Measurements from ENCODE around the gene SLC5A2.
"Not testable (repeated sequence)": the region's sequence is repeated elsewhere in the genome, so short reads cannot be mapped to it uniquely, and the experiment has no call there.

The SLC5A2 gene

DNA sequence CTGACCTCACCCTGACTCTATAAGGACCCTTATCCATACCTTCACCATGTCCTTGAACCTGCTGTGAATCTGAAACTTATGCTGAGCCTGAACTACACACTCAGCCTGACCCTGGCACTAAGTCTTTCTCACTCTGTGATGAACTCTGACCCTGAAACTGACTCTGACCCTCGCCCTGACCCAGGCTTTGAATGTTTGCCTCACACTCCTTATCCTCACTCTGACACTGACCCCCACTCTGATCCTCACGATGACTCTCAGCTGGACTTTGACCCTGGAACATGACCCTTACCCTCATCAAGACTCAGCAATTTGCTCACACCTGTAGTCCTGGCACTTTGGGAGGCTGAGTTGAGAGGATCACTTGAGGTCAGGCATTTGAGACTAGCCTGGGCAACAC, 49.2 kb downstream of the SLC5A2 start:
- no peak overlapping the region for H3K4me3 ChIP-seq (ENCODE audit: low read depth, low read length)
- TF ChIP-seq, protein P1, sequence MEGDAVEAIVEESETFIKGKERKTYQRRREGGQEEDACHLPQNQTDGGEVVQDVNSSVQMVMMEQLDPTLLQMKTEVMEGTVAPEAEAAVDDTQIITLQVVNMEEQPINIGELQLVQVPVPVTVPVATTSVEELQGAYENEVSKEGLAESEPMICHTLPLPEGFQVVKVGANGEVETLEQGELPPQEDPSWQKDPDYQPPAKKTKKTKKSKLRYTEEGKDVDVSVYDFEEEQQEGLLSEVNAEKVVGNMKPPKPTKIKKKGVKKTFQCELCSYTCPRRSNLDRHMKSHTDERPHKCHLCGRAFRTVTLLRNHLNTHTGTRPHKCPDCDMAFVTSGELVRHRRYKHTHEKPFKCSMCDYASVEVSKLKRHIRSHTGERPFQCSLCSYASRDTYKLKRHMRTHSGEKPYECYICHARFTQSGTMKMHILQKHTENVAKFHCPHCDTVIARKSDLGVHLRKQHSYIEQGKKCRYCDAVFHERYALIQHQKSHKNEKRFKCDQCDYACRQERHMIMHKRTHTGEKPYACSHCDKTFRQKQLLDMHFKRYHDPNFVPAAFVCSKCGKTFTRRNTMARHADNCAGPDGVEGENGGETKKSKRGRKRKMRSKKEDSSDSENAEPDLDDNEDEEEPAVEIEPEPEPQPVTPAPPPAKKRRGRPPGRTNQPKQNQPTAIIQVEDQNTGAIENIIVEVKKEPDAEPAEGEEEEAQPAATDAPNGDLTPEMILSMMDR (conservative IDR thresholded peaks at IDR 0.05; ENCODE audit: low read depth, low read length): no peak
- no peak for DNase-seq (ENCODE audit: low read depth)

DNA sequence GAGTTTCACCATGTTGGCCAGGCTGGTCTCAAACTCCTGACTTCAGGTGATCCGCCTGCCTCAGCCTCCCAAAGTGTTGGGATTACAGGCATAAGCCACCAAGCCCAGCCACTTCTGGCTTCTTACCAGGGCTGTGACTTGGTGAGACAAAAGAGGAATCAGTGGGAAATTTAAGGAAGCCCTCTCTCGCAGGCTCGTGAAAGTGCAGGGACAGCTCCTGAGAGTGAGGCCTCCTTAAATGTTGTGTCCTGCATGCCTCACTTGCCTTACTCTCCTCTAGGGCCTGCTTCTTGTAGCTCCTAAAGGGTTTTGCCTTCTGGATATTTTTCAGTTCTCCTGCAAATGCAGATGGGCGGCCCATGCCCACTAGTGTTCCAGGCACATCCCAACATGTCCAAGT, 50.0 kb downstream of the SLC5A2 start:
- DNase-seq (ENCODE audit: low read depth): no peak
- TF ChIP-seq, protein P1 (conservative IDR thresholded peaks at IDR 0.05; ENCODE audit: low read depth, low read length): no peak

DNA sequence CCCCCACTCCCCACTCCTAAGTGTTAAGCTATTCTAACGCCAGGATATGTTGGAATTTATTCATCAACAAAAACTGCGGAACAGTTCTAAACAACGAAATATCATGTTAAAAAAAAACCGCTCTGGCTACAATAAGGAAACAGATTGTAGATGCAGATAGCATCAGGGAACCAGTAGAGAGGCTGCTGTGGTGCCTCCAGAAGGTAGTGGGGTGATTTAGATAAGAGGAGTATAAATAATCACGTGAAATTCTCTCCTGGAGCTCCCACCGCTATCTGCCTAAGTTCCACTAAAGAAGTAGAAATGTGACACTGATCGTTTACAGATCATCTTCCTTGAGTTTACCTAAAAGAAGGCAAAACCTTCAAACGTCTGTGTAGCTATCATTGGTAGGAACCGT, 52.8 kb downstream of the SLC5A2 start:
- no peak for DNase-seq (ENCODE audit: low read depth)
- H3K4me3 ChIP-seq (ENCODE audit: low read depth, low read length): no peak overlapping the region
- TF ChIP-seq, protein P1 (conservative IDR thresholded peaks at IDR 0.05; ENCODE audit: low read depth, low read length): no peak

More for the DNA sequence above, 50.0 kb downstream of the SLC5A2 start:
- H3K4me3 ChIP-seq (ENCODE audit: low read depth, low read length): no peak overlapping the region

DNA sequence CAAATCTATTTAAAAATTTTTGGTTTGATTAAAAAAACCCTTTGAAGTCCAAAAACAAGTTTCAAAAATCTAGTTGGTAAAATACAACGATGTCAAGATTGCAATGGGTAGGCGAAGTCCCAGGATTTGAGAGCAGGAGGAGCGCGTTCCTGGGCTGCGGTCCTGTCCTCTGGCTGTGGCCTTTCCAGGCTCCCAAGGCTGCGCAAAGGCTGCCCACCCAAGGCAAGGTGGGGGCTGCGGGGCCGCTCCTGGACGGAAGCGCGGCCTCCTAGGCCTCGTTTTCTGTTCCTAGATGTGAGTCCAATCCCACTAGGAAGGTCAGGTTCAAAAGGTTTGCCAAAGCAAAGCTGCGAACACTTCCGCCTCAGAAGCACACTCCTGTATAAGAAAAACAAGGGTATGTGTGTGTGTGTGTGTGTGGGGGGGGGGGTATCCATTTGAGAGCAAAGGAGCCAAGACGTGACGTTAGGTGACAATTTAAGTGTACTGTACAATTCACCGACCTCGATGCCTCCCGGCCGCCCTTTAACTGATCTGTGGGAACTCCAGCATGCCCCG, 54.0 kb downstream of the SLC5A2 start:
- TF ChIP-seq, protein P1 (conservative IDR thresholded peaks at IDR 0.05; ENCODE audit: low read depth, low read length): no peak
- DNase-seq (ENCODE audit: low read depth): no peak
- no peak overlapping the region for H3K4me3 ChIP-seq (ENCODE audit: low read depth, low read length)

DNA sequence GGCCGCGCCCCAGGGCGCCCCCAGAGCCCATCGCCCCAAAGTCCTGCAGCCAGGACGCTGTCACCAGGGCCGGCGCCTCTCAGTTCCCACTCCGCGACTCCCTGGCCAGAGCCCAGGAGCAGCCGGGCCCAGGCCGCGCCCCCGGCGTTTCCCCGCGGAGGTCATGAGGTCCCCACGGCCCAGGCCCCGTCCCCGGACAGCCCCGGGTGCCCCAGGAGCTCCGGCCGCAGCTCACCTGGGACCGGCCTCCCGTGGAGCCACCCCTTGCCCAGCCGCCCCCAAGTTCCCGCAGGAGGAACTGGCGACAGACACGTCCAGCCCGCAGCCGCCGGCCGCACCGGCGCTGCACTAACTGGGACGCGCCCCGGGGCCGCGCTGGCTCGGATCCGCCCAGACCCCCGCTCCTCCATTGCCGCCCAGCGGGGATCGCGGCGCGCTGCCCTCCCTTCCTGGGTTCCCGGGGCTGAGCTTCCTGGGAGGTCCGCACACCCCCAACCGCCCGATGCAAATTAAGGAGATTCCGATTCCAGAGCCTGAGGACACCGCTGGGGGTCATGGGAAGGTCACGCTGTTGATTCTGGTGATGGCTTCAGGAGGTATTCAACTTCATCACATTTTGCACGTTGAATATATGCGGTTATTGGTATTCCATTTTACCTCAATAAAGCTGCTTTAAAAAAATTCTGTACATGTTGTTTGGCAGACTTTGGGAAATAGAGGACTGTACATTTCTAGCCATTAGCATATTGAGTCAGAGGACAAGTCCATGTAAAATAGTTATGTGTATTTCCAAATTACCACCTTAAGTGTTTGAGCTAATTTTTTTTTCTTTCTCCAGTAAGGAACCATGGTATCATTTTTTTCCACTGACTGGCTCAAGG, 54.7 kb downstream of the SLC5A2 start:
- peak overlapping the region; percentile 45 for H3K4me3 ChIP-seq (ENCODE audit: low read depth, low read length)
- peak; percentile 10 for DNase-seq (ENCODE audit: low read depth)
- TF ChIP-seq, protein P1 (conservative IDR thresholded peaks at IDR 0.05; ENCODE audit: low read depth, low read length): no peak

DNA sequence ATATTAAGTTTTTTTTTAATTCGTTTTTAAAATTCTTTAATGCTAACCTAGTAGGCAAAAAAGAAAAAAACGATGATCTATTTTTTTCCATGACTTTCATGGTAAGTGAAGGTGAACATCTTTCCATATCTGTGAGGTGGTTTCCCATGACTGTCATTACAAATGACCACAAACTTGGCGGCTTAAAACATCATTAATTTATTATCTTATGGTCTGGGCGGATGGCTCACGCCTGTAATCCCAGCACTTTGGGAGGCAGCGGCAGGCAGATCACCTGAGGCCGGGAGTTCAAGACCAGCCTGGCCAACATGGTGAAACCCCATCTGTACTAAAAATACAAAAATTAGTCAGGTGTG, 55.3 kb downstream of the SLC5A2 start:
- not testable (repeated sequence) for DNase-seq (ENCODE audit: low read depth); H3K4me3 ChIP-seq (ENCODE audit: low read depth, low read length)

DNA sequence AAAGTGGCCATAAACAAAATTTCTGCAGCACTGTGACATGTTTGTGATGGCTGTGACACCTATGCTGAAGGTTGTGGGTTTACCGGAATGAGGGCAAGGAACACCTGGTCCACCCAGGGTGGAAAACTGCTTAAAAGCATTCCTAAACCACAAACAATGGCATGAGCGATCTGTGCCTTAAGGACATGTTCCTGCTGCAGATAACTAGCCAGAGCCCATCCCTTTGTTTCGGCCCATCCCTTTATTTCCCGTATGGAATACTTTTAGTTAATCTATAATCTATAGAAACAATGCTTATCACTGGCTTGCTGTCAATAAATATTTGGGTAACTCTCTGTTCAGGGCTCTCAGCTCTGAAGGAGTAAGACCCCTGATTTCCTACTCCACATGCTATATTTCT, 56.8 kb downstream of the SLC5A2 start:
- not testable (repeated sequence) for DNase-seq (ENCODE audit: low read depth)

More for the DNA sequence above, 56.8 kb downstream of the SLC5A2 start:
- not testable (repeated sequence) for H3K4me3 ChIP-seq (ENCODE audit: low read depth, low read length)

Data from choroid plexus epithelial cell (primary cell).